ENCODE data around the gene LRIT2.
A peak's percentile ranks its signal among the peaks of the same experiment; 100 is the strongest.

Gene LRIT2

DNA sequence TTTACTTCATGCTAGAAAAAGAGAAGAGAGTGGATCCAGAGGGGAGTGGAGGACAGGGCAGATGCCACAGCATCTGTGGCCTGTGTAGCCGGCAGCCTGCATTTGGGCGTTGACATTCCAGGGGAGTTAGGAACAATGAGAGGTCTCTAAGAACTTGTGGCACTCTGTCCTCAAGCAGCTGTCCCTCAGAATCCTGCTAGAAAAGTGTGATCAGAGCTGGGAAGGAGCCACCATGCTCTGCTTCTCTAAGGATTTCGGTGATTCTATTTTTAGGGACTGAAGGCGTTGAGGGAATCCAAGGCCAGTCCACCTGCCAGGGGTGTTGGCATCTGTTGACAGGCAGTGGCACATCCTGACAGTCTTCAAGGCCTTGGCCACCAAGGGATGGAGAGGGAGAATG is 7.6 kb downstream of the LRIT2 start:
- H3K79me2 ChIP-seq (ENCODE audit: control insufficient read depth, low read length) = no peaks in the 10 kb centered on the region
- TF ChIP-seq, protein P1, sequence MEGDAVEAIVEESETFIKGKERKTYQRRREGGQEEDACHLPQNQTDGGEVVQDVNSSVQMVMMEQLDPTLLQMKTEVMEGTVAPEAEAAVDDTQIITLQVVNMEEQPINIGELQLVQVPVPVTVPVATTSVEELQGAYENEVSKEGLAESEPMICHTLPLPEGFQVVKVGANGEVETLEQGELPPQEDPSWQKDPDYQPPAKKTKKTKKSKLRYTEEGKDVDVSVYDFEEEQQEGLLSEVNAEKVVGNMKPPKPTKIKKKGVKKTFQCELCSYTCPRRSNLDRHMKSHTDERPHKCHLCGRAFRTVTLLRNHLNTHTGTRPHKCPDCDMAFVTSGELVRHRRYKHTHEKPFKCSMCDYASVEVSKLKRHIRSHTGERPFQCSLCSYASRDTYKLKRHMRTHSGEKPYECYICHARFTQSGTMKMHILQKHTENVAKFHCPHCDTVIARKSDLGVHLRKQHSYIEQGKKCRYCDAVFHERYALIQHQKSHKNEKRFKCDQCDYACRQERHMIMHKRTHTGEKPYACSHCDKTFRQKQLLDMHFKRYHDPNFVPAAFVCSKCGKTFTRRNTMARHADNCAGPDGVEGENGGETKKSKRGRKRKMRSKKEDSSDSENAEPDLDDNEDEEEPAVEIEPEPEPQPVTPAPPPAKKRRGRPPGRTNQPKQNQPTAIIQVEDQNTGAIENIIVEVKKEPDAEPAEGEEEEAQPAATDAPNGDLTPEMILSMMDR (IDR thresholded peaks at IDR 0.05; ENCODE audit: low read depth, low read length, poor library complexity, severe bottlenecking) = no peak
- TF ChIP-seq EZH2phosphoT487 (IDR thresholded peaks at IDR 0.05; ENCODE audit: borderline replicate concordance, low read length) = no peak
- no peak overlapping the region for H3K4me2 ChIP-seq (ENCODE audit: low read length)
- no peaks in the 10 kb centered on the region for H4K20me1 ChIP-seq (ENCODE audit: control insufficient read depth, insufficient read depth, low read depth, low read length)
- H3K36me3 ChIP-seq (ENCODE audit: control insufficient read depth, low read length) = no peaks in the 10 kb centered on the region
- peaks cover 3% of the 10 kb centered on the region; the same call in 1 of the 2 replicates for H3K27me3 ChIP-seq (ENCODE audit: control insufficient read depth, low read length)
- no peaks in the 10 kb centered on the region for H3K9me2 ChIP-seq (replicated peaks; ENCODE audit: control insufficient read depth, low read length)
- H3K4me3 ChIP-seq (ENCODE audit: low read length) = no peak overlapping the region
- no peaks in the 10 kb centered on the region for H3F3A ChIP-seq (ENCODE audit: control insufficient read depth, insufficient read depth)
- no peak overlapping the region for H3K27ac ChIP-seq (ENCODE audit: low read depth, low read length)
- no peaks in the 10 kb centered on the region for H3K9me3 ChIP-seq (ENCODE audit: control insufficient read depth, insufficient read depth, low read length)
- no peaks in the 10 kb centered on the region for H3K4me1 ChIP-seq (ENCODE audit: control insufficient read depth, low read length)

DNA sequence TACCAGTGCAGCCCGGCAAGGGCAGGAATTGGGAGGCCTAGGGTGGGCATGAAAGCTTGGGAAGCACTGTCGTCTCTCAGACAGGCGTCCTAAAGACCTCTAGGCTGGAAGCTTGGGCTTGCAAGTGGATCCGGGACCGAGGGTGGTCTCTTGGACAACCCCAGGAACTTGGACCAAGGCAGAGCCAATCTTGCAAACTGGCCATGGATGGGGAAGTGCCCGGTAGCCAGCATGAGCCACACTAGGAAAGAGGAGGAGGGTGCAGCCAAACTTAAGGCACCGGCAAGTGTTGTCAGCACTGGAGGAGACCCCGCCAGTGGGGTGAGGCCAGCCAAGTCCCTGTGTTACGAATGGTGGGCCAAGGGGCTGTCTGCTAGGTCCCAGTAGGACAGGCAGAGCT is 8.5 kb downstream of the LRIT2 start:
- Histone ChIP-seq H3K79me2 (ENCODE audit: control insufficient read depth, low read length) (no peaks in the 10 kb centered on the region), H3K36me3 (ENCODE audit: control insufficient read depth, low read length) (no peaks in the 10 kb centered on the region), H3K9me3 (ENCODE audit: control insufficient read depth, insufficient read depth, low read length) (no peaks in the 10 kb centered on the region), H3K9me2 (replicated peaks; ENCODE audit: control insufficient read depth, low read length) (no peaks in the 10 kb centered on the region), H3K4me3 (ENCODE audit: low read length) (no peak overlapping the region), H3K27ac (ENCODE audit: low read depth, low read length) (no peak overlapping the region), H3K4me1 (ENCODE audit: control insufficient read depth, low read length) (no peaks in the 10 kb centered on the region), H3K4me2 (ENCODE audit: low read length) (no peak overlapping the region), H3K27me3 (ENCODE audit: control insufficient read depth, low read length) (peaks cover 3% of the 10 kb centered on the region; the same call in 1 of the 2 replicates), H4K20me1 (ENCODE audit: control insufficient read depth, insufficient read depth, low read depth, low read length) (no peaks in the 10 kb centered on the region), H3F3A (ENCODE audit: control insufficient read depth, insufficient read depth) (no peaks in the 10 kb centered on the region)
- TF ChIP-seq EZH2phosphoT487 (IDR thresholded peaks at IDR 0.05; ENCODE audit: borderline replicate concordance, low read length) = no peak
- TF ChIP-seq, protein P1 (IDR thresholded peaks at IDR 0.05; ENCODE audit: low read depth, low read length, poor library complexity, severe bottlenecking) = no peak

DNA sequence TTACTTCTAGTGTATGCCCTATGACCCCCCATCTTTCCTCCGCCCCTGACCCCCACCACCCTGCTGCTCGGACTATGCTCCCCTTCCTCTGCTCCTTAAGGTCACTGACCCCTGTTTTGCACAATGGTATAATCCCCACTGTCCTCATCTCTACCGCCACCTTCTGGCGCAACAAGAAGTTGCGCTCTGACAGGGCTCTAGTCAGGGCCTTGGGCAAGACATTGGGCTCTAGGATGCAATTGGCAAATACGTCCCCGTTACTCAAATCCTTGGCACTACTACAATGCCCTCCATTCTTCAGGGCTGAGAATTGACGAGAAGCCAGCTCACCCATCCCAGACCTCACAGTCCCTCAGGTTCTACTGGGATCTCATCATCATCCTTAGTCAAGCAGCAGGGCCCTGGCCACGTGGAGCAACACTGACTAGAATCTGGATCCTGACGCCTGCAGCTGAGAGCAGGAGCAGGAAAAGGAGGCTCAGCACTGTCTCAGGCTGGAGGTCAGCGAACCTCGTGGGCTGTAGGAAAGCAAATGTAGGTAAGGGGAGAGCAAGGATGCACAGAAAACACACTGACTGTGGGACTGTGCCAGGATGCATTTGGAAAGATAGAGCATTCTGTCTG is 10.6 kb downstream of the LRIT2 start:
- TF ChIP-seq, protein P1 (IDR thresholded peaks at IDR 0.05; ENCODE audit: low read depth, low read length, poor library complexity, severe bottlenecking) = peak; percentile 75
- TF ChIP-seq EZH2phosphoT487 (IDR thresholded peaks at IDR 0.05; ENCODE audit: borderline replicate concordance, low read length) = no peak
- no peaks in the 10 kb centered on the region for H3K79me2 ChIP-seq (ENCODE audit: control insufficient read depth, low read length)
- H3K4me1 ChIP-seq (ENCODE audit: control insufficient read depth, low read length) = no peaks in the 10 kb centered on the region
- no peak overlapping the region for H3K4me3 ChIP-seq (ENCODE audit: low read length)
- H3K9me3 ChIP-seq (ENCODE audit: control insufficient read depth, insufficient read depth, low read length) = no peaks in the 10 kb centered on the region
- peaks cover 8% of the 10 kb centered on the region; the same call in 1 of the 2 replicates for H3K27me3 ChIP-seq (ENCODE audit: control insufficient read depth, low read length)
- no peak overlapping the region for H3K27ac ChIP-seq (ENCODE audit: low read depth, low read length)
- H3K36me3 ChIP-seq (ENCODE audit: control insufficient read depth, low read length) = no peaks in the 10 kb centered on the region
- H3K9me2 ChIP-seq (replicated peaks; ENCODE audit: control insufficient read depth, low read length) = no peaks in the 10 kb centered on the region
- no peaks in the 10 kb centered on the region for H3F3A ChIP-seq (ENCODE audit: control insufficient read depth, insufficient read depth)
- H3K4me2 ChIP-seq (ENCODE audit: low read length) = no peak overlapping the region
- no peaks in the 10 kb centered on the region for H4K20me1 ChIP-seq (ENCODE audit: control insufficient read depth, insufficient read depth, low read depth, low read length)

Data from DOHH2 (cell line).